Measurements from ENCODE around the gene NMBR.
"Not testable (repeated sequence)": the region's sequence is repeated elsewhere in the genome, so short reads cannot be mapped to it uniquely, and the experiment has no call there.

NMBR gene

GRCh38 chr6:142051404-142051803 lies 95.5 kb downstream of the NMBR start:
- no peak for DNase-seq

DNA sequence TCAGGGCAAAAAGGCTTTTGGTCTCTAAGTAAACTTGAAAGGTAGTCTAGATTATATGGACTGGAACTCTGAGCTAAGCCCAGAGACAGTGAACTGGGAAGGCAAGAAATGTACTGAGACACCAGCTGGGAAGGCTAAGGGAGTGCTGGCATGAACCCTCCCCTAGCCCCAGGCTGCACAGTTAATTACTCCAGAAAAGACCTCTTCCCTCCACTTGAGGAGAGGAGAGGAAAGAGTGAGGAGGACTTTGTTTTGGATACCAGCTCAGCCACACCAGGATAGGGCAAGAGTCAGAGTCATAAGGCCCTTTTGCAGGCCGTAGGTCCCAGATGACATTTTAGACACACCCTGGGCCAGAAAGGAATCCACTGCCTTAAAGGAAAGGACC lies 98.3 kb downstream of the NMBR start:
- no peak for DNase-seq

GRCh38 chr6:142047934-142048592 lies 98.9 kb downstream of the NMBR start:
- DNase-seq = no peak

- peak; percentile 14 for DNase-seq
Measured at GRCh38 chr6:142045380-142046278, 101.3 kb downstream of the NMBR start.

- no peak for DNase-seq
Measured at GRCh38 chr6:142035890-142036289, 111.0 kb downstream of the NMBR start.

- DNase-seq = no peak
Measured at GRCh38 chr6:142031035-142031434, 115.9 kb downstream of the NMBR start.

DNA sequence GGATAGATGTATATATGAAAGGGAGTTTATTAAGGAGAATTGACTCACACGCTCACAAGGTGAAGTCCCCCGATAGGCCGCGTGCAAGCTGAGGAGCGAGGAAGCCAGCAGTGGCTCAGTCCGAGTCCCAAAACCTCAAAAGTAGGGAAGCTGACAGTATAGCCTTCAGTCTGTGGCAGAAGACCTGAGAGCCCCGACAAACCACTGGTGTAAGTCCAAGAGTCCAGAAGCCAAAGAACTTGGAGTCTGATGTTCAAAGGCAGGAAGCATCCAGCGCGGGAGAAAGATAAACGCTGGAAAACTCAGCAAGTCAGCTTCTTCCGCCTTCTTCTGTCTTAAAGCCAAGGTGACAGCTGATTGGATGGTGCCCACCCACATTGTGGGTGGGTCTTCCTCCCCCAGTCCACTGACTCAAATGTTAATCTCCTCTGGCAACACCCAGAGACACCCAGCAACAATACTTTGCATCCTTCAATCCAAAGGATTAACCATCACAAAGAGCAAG lies 116.8 kb downstream of the NMBR start:
- no peak for DNase-seq

GRCh38 chr6:142028527-142028926 lies 118.4 kb downstream of the NMBR start:
- no peak for DNase-seq

DNA sequence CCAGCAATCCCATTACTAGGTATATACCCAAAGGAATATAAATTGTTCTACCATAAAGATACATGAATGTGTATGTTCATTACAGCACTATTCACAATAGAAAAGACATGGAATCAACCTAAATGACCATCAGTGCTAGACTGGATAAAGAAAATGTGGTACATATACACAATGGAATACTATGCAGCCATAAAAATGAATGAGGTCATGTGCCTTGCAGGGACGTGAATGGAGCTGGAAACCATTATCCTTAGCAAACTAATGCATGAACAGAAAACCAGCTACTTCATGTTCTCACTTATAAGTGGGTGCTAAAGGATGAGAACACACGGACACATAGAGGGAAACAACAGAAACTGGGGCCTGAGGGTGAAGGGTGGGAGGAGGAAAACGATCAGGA lies 119.1 kb downstream of the NMBR start:
- DNase-seq = not testable (repeated sequence)

DNA sequence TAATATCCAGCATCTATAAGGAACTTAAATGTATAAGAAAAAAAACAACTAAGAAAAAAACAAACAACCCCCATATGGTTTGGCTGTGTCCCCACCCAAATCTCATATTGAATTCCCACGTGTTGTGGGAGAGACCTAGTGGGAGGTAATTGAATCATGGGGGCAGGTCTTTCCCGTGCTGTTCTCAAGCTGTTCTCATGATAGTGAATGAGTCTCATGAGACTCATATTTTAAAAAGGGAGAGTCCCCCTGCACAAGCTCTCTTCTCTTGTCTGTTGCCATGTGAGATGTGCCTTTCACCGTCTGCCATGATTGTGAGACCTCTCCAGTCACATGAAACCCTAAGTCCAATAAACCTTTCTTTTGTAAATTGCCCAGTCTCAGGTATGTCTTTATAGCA lies 119.8 kb downstream of the NMBR start:
- no peak for DNase-seq

DNA sequence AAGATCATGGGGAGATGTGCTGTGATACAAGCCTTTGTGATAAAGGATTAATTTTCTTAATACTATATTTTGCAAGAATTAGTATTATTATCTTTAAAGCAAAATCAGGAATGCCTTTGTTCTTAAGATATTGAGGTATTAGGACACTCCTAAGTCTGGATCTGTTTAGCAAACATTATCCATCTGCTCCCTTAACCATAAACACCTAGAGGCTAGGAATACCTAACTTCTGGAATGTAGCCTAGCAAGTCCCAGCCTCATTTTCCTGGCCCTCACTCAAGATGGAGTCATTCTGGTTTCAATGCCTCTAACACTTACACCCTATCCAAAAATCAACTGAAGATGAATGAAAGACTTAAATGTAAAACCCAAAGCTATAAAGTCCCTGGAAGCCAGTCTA lies 120.5 kb downstream of the NMBR start:
- DNase-seq = no peak
